ENCODE measurements around the gene RPS21. TPM values are rescaled to one million over a fixed set of nuclear protein-coding genes. Genes with fewer than 3 reads are reported as not detected.
A peak's percentile ranks its signal among the peaks of the same experiment; 100 is the strongest.

RPS21 gene
- total RNA-seq (100 to 1,000 TPM; 350 to 685 TPM), polyA plus RNA-seq (ENCODE audit: insufficient read length in 2 of 2) (100 to 1,000 TPM; 660 to 705 TPM)
- long read RNA-seq, donor 1, transcript RPS21-201 (6 exons, 344 nt): major isoform, 400 of 630 reads
- long read RNA-seq, donor 1, transcript RPS21-205 (5 exons, 429 nt): minor isoform, 20 of 630 reads
- long read RNA-seq, donor 1, partial matches to known transcripts: 187 of 630 reads
- long read RNA-seq, donor 1, other reads (novel, unspliced or antisense): 19 of 630 reads
- long read RNA-seq, donor 2, transcript RPS21-201 (6 exons, 344 nt): major isoform, 154 of 196 reads
- long read RNA-seq, donor 2, transcript RPS21-205 (5 exons, 429 nt): minor isoform, 7 of 196 reads
- long read RNA-seq, donor 2, partial matches to known transcripts: 33 of 196 reads
- long read RNA-seq, donor 2, other reads (novel, unspliced or antisense): 0 of 196 reads
- long read RNA-seq, donor 3, transcript RPS21-201 (6 exons, 344 nt): major isoform, 216 of 283 reads
- long read RNA-seq, donor 3, transcript RPS21-205 (5 exons, 429 nt): minor isoform, 8 of 283 reads
- long read RNA-seq, donor 3, partial matches to known transcripts: 45 of 283 reads
- long read RNA-seq, donor 3, other reads (novel, unspliced or antisense): 12 of 283 reads
- long read RNA-seq, donor 4, transcript RPS21-204 (4 exons, 418 nt): minor isoform, 6 of 2,451 reads
- long read RNA-seq, donor 4, transcript RPS21-201 (6 exons, 344 nt): major isoform, 1,831 of 2,451 reads
- long read RNA-seq, donor 4, transcript RPS21-205 (5 exons, 429 nt): minor isoform, 51 of 2,451 reads
- long read RNA-seq, donor 4, partial matches to known transcripts: 357 of 2,451 reads
- long read RNA-seq, donor 4, other reads (novel, unspliced or antisense): 205 of 2,451 reads

- Histone ChIP-seq H3K27ac (ENCODE audit: low read depth, low read length) (peak within 1 kb of the TSS; percentile 57), H3K27me3 (ENCODE audit: control insufficient read depth, insufficient read depth, low read length) (no peaks in the 10 kb centered on the region), H3K9me3 (ENCODE audit: control insufficient read depth, insufficient read depth, low read length) (no peaks in the 10 kb centered on the region), H3K36me3 (ENCODE audit: control insufficient read depth, insufficient read depth, low read length) (peaks cover 59% of the 10 kb centered on the region), H3K4me1 (ENCODE audit: control insufficient read depth, insufficient read depth, low read length) (peaks cover 34% of the 10 kb centered on the region), H3K4me3 (ENCODE audit: low read depth, low read length) (peak within 1 kb of the TSS; percentile 85)
- WGBS (ENCODE audit: insufficient coverage): under 1% methylated on average over 79 of the region's 83 CpGs
- DNase-seq (ENCODE audit: low read depth in 4 of 6, low spot score in 6 of 6): peak; percentile 81 to 98 (median 86)
Observed at GRCh38 chr20:62386383-62387218, at the start of gene RPS21. RPS21 (plus strand) TSS chr20:62387103; CDS start chr20:62387339, 236 bp downstream.

GRCh38 chr20:62337558-62338293, 49.2 kb upstream of the RPS21 start:
- Histone ChIP-seq H3K36me3 (ENCODE audit: control insufficient read depth, insufficient read depth, low read length) (peaks cover 68% of the 10 kb centered on the region), H3K4me1 (ENCODE audit: control insufficient read depth, insufficient read depth, low read length) (no peaks in the 10 kb centered on the region), H3K4me3 (ENCODE audit: low read depth, low read length) (no peak overlapping the region), H3K27ac (ENCODE audit: low read depth, low read length) (no peak overlapping the region), H3K9me3 (ENCODE audit: control insufficient read depth, insufficient read depth, low read length) (peaks cover 2% of the 10 kb centered on the region), H3K27me3 (ENCODE audit: control insufficient read depth, insufficient read depth, low read length) (no peaks in the 10 kb centered on the region)
- no peak for DNase-seq (ENCODE audit: low read depth in 4 of 6, low spot score in 6 of 6)
- WGBS (ENCODE audit: insufficient coverage): 87% methylated on average over 34 of the region's 34 CpGs

GRCh38 chr20:62338294-62338620, 48.6 kb upstream of the RPS21 start:
- H3K4me1 ChIP-seq (ENCODE audit: control insufficient read depth, insufficient read depth, low read length): no peaks in the 10 kb centered on the region
- peaks cover 62% of the 10 kb centered on the region for H3K36me3 ChIP-seq (ENCODE audit: control insufficient read depth, insufficient read depth, low read length)
- WGBS (ENCODE audit: insufficient coverage): 92% methylated on average over 16 of the region's 16 CpGs
- no peaks in the 10 kb centered on the region for H3K27me3 ChIP-seq (ENCODE audit: control insufficient read depth, insufficient read depth, low read length)
- DNase-seq (ENCODE audit: low read depth in 4 of 6, low spot score in 6 of 6): no peak
- no peak overlapping the region for H3K4me3 ChIP-seq (ENCODE audit: low read depth, low read length)
- H3K9me3 ChIP-seq (ENCODE audit: control insufficient read depth, insufficient read depth, low read length): peaks cover 2% of the 10 kb centered on the region
- H3K27ac ChIP-seq (ENCODE audit: low read depth, low read length): no peak overlapping the region

- Histone ChIP-seq H3K27me3 (ENCODE audit: control insufficient read depth, insufficient read depth, low read length) (no peaks in the 10 kb centered on the region), H3K9me3 (ENCODE audit: control insufficient read depth, insufficient read depth, low read length) (peaks cover 2% of the 10 kb centered on the region), H3K4me3 (ENCODE audit: low read depth, low read length) (no peak overlapping the region), H3K36me3 (ENCODE audit: control insufficient read depth, insufficient read depth, low read length) (peaks cover 48% of the 10 kb centered on the region), H3K4me1 (ENCODE audit: control insufficient read depth, insufficient read depth, low read length) (no peaks in the 10 kb centered on the region), H3K27ac (ENCODE audit: low read depth, low read length) (no peak overlapping the region)
- DNase-seq (ENCODE audit: low read depth in 4 of 6, low spot score in 6 of 6): no peak
- 92% methylated on average over 13 of the region's 14 CpGs for WGBS (ENCODE audit: insufficient coverage)
Observed at GRCh38 chr20:62339647-62340062, 47.2 kb upstream of the RPS21 start.

- Histone ChIP-seq H3K36me3 (ENCODE audit: control insufficient read depth, insufficient read depth, low read length) (peaks cover 38% of the 10 kb centered on the region), H3K9me3 (ENCODE audit: control insufficient read depth, insufficient read depth, low read length) (peaks cover 2% of the 10 kb centered on the region), H3K4me3 (ENCODE audit: low read depth, low read length) (no peak overlapping the region), H3K27ac (ENCODE audit: low read depth, low read length) (no peak overlapping the region), H3K4me1 (ENCODE audit: control insufficient read depth, insufficient read depth, low read length) (peaks cover 4% of the 10 kb centered on the region), H3K27me3 (ENCODE audit: control insufficient read depth, insufficient read depth, low read length) (no peaks in the 10 kb centered on the region)
- DNase-seq (ENCODE audit: low read depth in 4 of 6, low spot score in 6 of 6): no peak
- 72% methylated on average over 8 of the region's 10 CpGs for WGBS (ENCODE audit: insufficient coverage)
Observed at GRCh38 chr20:62342910-62343309, 44.0 kb upstream of the RPS21 start.

- Histone ChIP-seq H3K4me3 (ENCODE audit: low read depth, low read length) (no peak overlapping the region), H3K27ac (ENCODE audit: low read depth, low read length) (no peak overlapping the region), H3K27me3 (ENCODE audit: control insufficient read depth, insufficient read depth, low read length) (no peaks in the 10 kb centered on the region), H3K4me1 (ENCODE audit: control insufficient read depth, insufficient read depth, low read length) (peaks cover 4% of the 10 kb centered on the region), H3K36me3 (ENCODE audit: control insufficient read depth, insufficient read depth, low read length) (peaks cover 29% of the 10 kb centered on the region), H3K9me3 (ENCODE audit: control insufficient read depth, insufficient read depth, low read length) (peaks cover 3% of the 10 kb centered on the region)
- no peak for DNase-seq (ENCODE audit: low read depth in 4 of 6, low spot score in 6 of 6)
- WGBS (ENCODE audit: insufficient coverage): 100% methylated on average over 1 of the region's 5 CpGs
Observed at GRCh38 chr20:62344092-62344491, 42.8 kb upstream of the RPS21 start.

- peaks cover 31% of the 10 kb centered on the region for H3K36me3 ChIP-seq (ENCODE audit: control insufficient read depth, insufficient read depth, low read length)
- WGBS (ENCODE audit: insufficient coverage): 90% methylated on average over 10 of the region's 10 CpGs
- no peaks in the 10 kb centered on the region for H3K27me3 ChIP-seq (ENCODE audit: control insufficient read depth, insufficient read depth, low read length)
- no peak overlapping the region for H3K27ac ChIP-seq (ENCODE audit: low read depth, low read length)
- H3K9me3 ChIP-seq (ENCODE audit: control insufficient read depth, insufficient read depth, low read length): peaks cover 3% of the 10 kb centered on the region
- peaks cover 4% of the 10 kb centered on the region for H3K4me1 ChIP-seq (ENCODE audit: control insufficient read depth, insufficient read depth, low read length)
- no peak overlapping the region for H3K4me3 ChIP-seq (ENCODE audit: low read depth, low read length)
- no peak for DNase-seq (ENCODE audit: low read depth in 4 of 6, low spot score in 6 of 6)
Observed at GRCh38 chr20:62344782-62345181, 42.1 kb upstream of the RPS21 start.

- peaks cover 35% of the 10 kb centered on the region for H3K36me3 ChIP-seq (ENCODE audit: control insufficient read depth, insufficient read depth, low read length)
- peaks cover 3% of the 10 kb centered on the region for H3K9me3 ChIP-seq (ENCODE audit: control insufficient read depth, insufficient read depth, low read length)
- no peak overlapping the region for H3K4me3 ChIP-seq (ENCODE audit: low read depth, low read length)
- H3K4me1 ChIP-seq (ENCODE audit: control insufficient read depth, insufficient read depth, low read length): peaks cover 4% of the 10 kb centered on the region
- no peak overlapping the region for H3K27ac ChIP-seq (ENCODE audit: low read depth, low read length)
- WGBS (ENCODE audit: insufficient coverage): 94% methylated on average over 23 of the region's 25 CpGs
- no peak for DNase-seq (ENCODE audit: low read depth in 4 of 6, low spot score in 6 of 6)
- H3K27me3 ChIP-seq (ENCODE audit: control insufficient read depth, insufficient read depth, low read length): no peaks in the 10 kb centered on the region
Observed at GRCh38 chr20:62345681-62346370, 41.1 kb upstream of the RPS21 start.
